Mesendoderm (in vitro differentiated cells): ENCODE measurements around the gene RBM19.

Experiments
- DNase-seq: peaks from one replicate; pipeline ENCODE4 v3.0.0; 2013
- H2AK5ac ChIP-seq: 2 replicates; pipeline ENCODE4 v1.6.1; 2013; ENCODE audit warnings: low read length, inconsistent platforms
- H2BK120ac ChIP-seq: 2 replicates; pipeline ENCODE4 v1.6.1; 2013; ENCODE audit warnings: low read depth, mild to moderate bottlenecking, low read length, moderate library complexity, mixed read lengths
- H2BK15ac ChIP-seq: replicated peaks from 2 replicates; pipeline ENCODE4 v1.6.1; 2013; ENCODE audit warnings: low read depth, mild to moderate bottlenecking, moderate library complexity
- H2BK5ac ChIP-seq: 2 replicates; pipeline ENCODE4 v1.6.1; 2013; ENCODE audit warnings: low read length, inconsistent platforms
- H3K18ac ChIP-seq: 2 replicates; pipeline ENCODE4 v1.6.1; 2013; ENCODE audit warnings: mild to moderate bottlenecking, low read length, mixed read lengths
- H3K23ac ChIP-seq: one replicate; pipeline ENCODE4 v1.6.1; 2013; ENCODE audit warnings: low read length
- H3K27ac ChIP-seq: 2 replicates; pipeline ENCODE4 v1.5.1; 2013; ENCODE audit warnings: low read depth, mild to moderate bottlenecking, inconsistent platforms, low read length, moderate library complexity
- H3K27me3 ChIP-seq: 2 replicates; pipeline ENCODE4 v1.6.1; 2013; ENCODE audit warnings: low read length, control low read depth, mild to moderate bottlenecking, inconsistent platforms; ENCODE audit not compliant: insufficient read depth, poor library complexity
- H3K36me3 ChIP-seq: 2 replicates; pipeline ENCODE4 v1.6.1; 2013; ENCODE audit warnings: low read length, inconsistent platforms; ENCODE audit not compliant: control insufficient read depth, insufficient read depth
- H3K4ac ChIP-seq: one replicate; pipeline ENCODE4 v1.6.1; 2013; ENCODE audit warnings: low read depth, mild to moderate bottlenecking, low read length, moderate library complexity
- H3K4me1 ChIP-seq: 2 replicates; pipeline ENCODE4 v1.6.1; 2013; ENCODE audit warnings: low read depth, low read length, inconsistent platforms; ENCODE audit not compliant: control insufficient read depth
- H3K4me2 ChIP-seq: 2 replicates; pipeline ENCODE4 v1.6.1; 2013; ENCODE audit warnings: low read length
- H3K4me3 ChIP-seq: 2 replicates; pipeline ENCODE4 v1.5.1; 2013; ENCODE audit warnings: mild to moderate bottlenecking, low read length
- H3K56ac ChIP-seq: one replicate; pipeline ENCODE4 v1.6.1; 2013; ENCODE audit warnings: low read length
- H3K79me1 ChIP-seq: 2 replicates; pipeline ENCODE4 v1.6.1; 2013; ENCODE audit warnings: low read length, inconsistent platforms
- H3K79me2 ChIP-seq: 2 replicates; pipeline ENCODE4 v1.6.1; 2013; ENCODE audit warnings: mild to moderate bottlenecking, low read length; ENCODE audit not compliant: control insufficient read depth, insufficient read depth
- H3K9ac ChIP-seq: 2 replicates; pipeline ENCODE4 v1.6.1; 2013; ENCODE audit warnings: low read length, inconsistent platforms
- H4K5ac ChIP-seq: one replicate; pipeline ENCODE4 v1.6.1; 2013; ENCODE audit warnings: low read length
- H4K8ac ChIP-seq: one replicate; pipeline ENCODE4 v1.6.1; 2013; ENCODE audit warnings: low read depth, mild to moderate bottlenecking, control low read depth, low read length, moderate library complexity
- WGBS: extraction: QIAGEN DNeasy Blood & Tissue Kit; methylation state at CpG from one replicate; pipeline ENCODE4 v1.1.7; 2013; ENCODE audit warnings: low lambda C conversion rate, missing lambda C conversion rate; ENCODE audit not compliant: insufficient coverage; ENCODE audit errors: extremely low coverage; 5-methylcytosine and 5-hydroxymethylcytosine counted together

The RBM19 gene

DNA sequence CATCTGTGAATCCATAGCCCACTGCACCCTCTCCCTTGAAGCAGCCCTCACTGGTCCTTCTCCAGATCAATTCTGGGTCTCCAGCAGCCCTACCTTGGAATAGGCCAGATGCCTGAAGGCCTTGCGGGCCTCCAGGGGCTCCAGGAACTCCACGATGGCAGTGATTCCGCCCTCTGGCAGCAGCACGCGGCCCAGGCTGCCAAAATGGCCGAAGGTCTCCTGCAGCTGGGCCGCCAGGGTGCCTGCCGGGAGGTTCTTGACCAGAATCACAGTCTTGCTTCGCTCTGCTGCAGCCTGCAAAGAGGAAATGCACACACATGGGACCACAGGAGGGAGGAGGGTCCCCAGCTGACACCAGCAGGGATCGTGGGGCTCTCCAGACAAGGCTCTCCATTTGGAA, 26.3 kb downstream of the RBM19 start:
- no peak overlapping the region for H2AK5ac ChIP-seq
- no peak overlapping the region for H4K5ac ChIP-seq
- no peak overlapping the region for H2BK15ac ChIP-seq
- WGBS: no CpG with 5 or more reads among the region's 10 CpGs
- H3K27ac ChIP-seq: no peak overlapping the region
- DNase-seq: no peak
- H3K9ac ChIP-seq: no peak overlapping the region
- no peak overlapping the region for H3K18ac ChIP-seq
- no peaks in the 10 kb centered on the region for H3K27me3 ChIP-seq
- H3K4me1 ChIP-seq: no peaks in the 10 kb centered on the region
- H3K4me3 ChIP-seq: no peak overlapping the region
- H3K56ac ChIP-seq: no peak overlapping the region
- H3K4me2 ChIP-seq: no peak overlapping the region
- no peak overlapping the region for H4K8ac ChIP-seq
- H2BK120ac ChIP-seq: no peak overlapping the region
- peaks cover 7% of the 10 kb centered on the region for H3K36me3 ChIP-seq
- H3K79me1 ChIP-seq: no peaks in the 10 kb centered on the region
- no peak overlapping the region for H3K23ac ChIP-seq
- H3K79me2 ChIP-seq: no peaks in the 10 kb centered on the region
- no peak overlapping the region for H2BK5ac ChIP-seq
- H3K4ac ChIP-seq: no peak overlapping the region

DNA sequence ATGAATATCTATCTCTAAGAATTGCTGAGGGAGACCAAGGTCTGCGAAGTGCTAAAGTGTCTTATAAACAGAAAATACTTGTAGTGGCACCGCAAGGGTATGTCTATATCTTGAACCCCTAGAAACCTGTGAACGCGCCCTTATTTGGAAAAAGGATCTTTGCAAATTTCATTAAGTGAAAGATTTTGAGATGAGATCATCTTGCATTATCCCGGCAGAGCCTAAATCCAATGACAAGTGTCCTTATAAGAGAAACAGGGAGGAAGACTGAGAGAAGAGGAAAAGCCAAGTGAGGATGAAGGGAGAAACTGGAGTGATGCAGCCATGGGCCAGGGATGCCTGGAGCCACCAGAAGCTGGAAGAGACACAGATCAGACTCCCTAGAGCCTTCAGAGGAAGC, 27.7 kb downstream of the RBM19 start:
- Histone ChIP-seq H4K5ac (no peak overlapping the region), H3K79me1 (no peaks in the 10 kb centered on the region), H3K23ac (no peak overlapping the region), H3K4me3 (no peak overlapping the region), H2BK15ac (no peak overlapping the region), H3K27ac (no peak overlapping the region), H3K36me3 (peaks cover 7% of the 10 kb centered on the region), H4K8ac (no peak overlapping the region), H3K4me2 (no peak overlapping the region), H3K56ac (no peak overlapping the region), H2BK5ac (no peak overlapping the region), H3K79me2 (no peaks in the 10 kb centered on the region), H2AK5ac (no peak overlapping the region), H3K4ac (no peak overlapping the region), H3K4me1 (no peaks in the 10 kb centered on the region), H3K18ac (no peak overlapping the region), H3K9ac (no peak overlapping the region), H3K27me3 (no peaks in the 10 kb centered on the region), H2BK120ac (no peak overlapping the region)
- WGBS: no CpG with 5 or more reads among the region's 5 CpGs
- DNase-seq: no peak

GRCh38 chr12:113936460-113936859, 29.7 kb downstream of the RBM19 start:
- DNase-seq: peak; percentile 11
- Histone ChIP-seq H3K18ac (no peak overlapping the region), H3K56ac (no peak overlapping the region), H2AK5ac (no peak overlapping the region), H2BK120ac (no peak overlapping the region), H3K4ac (no peak overlapping the region), H3K4me2 (no peak overlapping the region), H3K36me3 (peaks cover 3% of the 10 kb centered on the region), H3K79me1 (no peaks in the 10 kb centered on the region), H4K5ac (no peak overlapping the region), H4K8ac (no peak overlapping the region), H3K79me2 (no peaks in the 10 kb centered on the region), H3K27ac (no peak overlapping the region), H3K23ac (no peak overlapping the region), H2BK15ac (no peak overlapping the region), H3K4me1 (peaks cover 4% of the 10 kb centered on the region), H3K9ac (no peak overlapping the region), H3K27me3 (no peaks in the 10 kb centered on the region), H3K4me3 (no peak overlapping the region), H2BK5ac (no peak overlapping the region)
- no CpG with 5 or more reads among the region's 1 CpG for WGBS

- WGBS: no CpG with 5 or more reads among the region's 6 CpGs
- H4K5ac ChIP-seq: no peak overlapping the region
- no peak for DNase-seq
Measured at GRCh38 chr12:113935459-113935858, 30.7 kb downstream of the RBM19 start.

GRCh38 chr12:113934946-113935345, 31.2 kb downstream of the RBM19 start:
- WGBS: no CpG with 5 or more reads among the region's 9 CpGs
- peaks cover 4% of the 10 kb centered on the region for H3K4me1 ChIP-seq
- H4K5ac ChIP-seq: no peak overlapping the region

More at GRCh38 chr12:113935459-113935858, 30.7 kb downstream of the RBM19 start:
- Histone ChIP-seq H3K36me3 (peaks cover 3% of the 10 kb centered on the region), H2AK5ac (no peak overlapping the region), H3K79me2 (no peaks in the 10 kb centered on the region), H3K4ac (no peak overlapping the region), H2BK5ac (no peak overlapping the region), H2BK15ac (no peak overlapping the region), H3K9ac (no peak overlapping the region), H3K56ac (no peak overlapping the region), H3K27ac (no peak overlapping the region), H2BK120ac (no peak overlapping the region), H3K79me1 (no peaks in the 10 kb centered on the region), H3K18ac (no peak overlapping the region), H3K4me1 (peaks cover 4% of the 10 kb centered on the region), H3K4me2 (no peak overlapping the region), H4K8ac (no peak overlapping the region), H3K23ac (no peak overlapping the region), H3K27me3 (no peaks in the 10 kb centered on the region), H3K4me3 (no peak overlapping the region)

GRCh38 chr12:113934060-113934814, 31.9 kb downstream of the RBM19 start:
- Histone ChIP-seq H4K5ac (no peak overlapping the region), H3K4me3 (no peak overlapping the region), H2AK5ac (no peak overlapping the region), H3K79me1 (no peaks in the 10 kb centered on the region), H4K8ac (no peak overlapping the region), H3K9ac (no peak overlapping the region), H3K4ac (no peak overlapping the region), H3K23ac (no peak overlapping the region), H2BK5ac (no peak overlapping the region), H3K27ac (no peak overlapping the region), H3K79me2 (no peaks in the 10 kb centered on the region), H3K36me3 (peaks cover 3% of the 10 kb centered on the region), H3K4me1 (peaks cover 4% of the 10 kb centered on the region), H2BK120ac (no peak overlapping the region), H3K27me3 (no peaks in the 10 kb centered on the region), H3K4me2 (no peak overlapping the region), H3K56ac (no peak overlapping the region), H2BK15ac (no peak overlapping the region), H3K18ac (no peak overlapping the region)
- DNase-seq: no peak
- WGBS: no CpG with 5 or more reads among the region's 14 CpGs

More at GRCh38 chr12:113934946-113935345, 31.2 kb downstream of the RBM19 start:
- Histone ChIP-seq H3K18ac (no peak overlapping the region), H2BK5ac (no peak overlapping the region), H3K4ac (no peak overlapping the region), H3K36me3 (peaks cover 3% of the 10 kb centered on the region), H3K4me3 (no peak overlapping the region), H3K23ac (no peak overlapping the region), H3K79me2 (no peaks in the 10 kb centered on the region), H3K27ac (no peak overlapping the region), H3K56ac (no peak overlapping the region), H3K27me3 (no peaks in the 10 kb centered on the region), H2BK15ac (no peak overlapping the region), H3K4me2 (no peak overlapping the region), H4K8ac (no peak overlapping the region), H2AK5ac (no peak overlapping the region), H2BK120ac (no peak overlapping the region), H3K79me1 (no peaks in the 10 kb centered on the region), H3K9ac (no peak overlapping the region)
- DNase-seq: no peak
